Measurements from ENCODE around the gene BBX.
"Not testable (repeated sequence)": the region's sequence is repeated elsewhere in the genome, so short reads cannot be mapped to it uniquely, and the experiment has no call there.

Gene BBX

DNA sequence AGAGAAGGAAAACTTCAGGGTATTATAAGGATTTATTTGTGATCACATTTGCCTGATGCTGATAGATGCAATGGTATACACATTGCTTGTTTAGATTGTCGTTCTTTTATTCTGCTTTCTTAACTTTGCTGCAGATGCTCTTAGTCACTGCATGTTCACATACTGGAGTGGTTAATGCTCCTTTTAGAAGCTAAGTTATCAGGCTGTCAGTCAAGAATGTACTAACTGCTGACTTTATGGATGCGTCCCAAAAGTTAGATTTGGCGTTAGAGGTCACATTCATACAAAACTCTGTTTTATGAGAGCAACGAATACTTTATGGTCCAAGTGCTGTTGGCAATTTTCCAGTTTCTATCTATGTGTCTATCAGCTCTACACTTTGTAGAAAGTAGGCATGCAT lies 160.7 kb downstream of the BBX start:
- DNase-seq (ENCODE audit: low read depth in 3 of 3): no peak

DNA sequence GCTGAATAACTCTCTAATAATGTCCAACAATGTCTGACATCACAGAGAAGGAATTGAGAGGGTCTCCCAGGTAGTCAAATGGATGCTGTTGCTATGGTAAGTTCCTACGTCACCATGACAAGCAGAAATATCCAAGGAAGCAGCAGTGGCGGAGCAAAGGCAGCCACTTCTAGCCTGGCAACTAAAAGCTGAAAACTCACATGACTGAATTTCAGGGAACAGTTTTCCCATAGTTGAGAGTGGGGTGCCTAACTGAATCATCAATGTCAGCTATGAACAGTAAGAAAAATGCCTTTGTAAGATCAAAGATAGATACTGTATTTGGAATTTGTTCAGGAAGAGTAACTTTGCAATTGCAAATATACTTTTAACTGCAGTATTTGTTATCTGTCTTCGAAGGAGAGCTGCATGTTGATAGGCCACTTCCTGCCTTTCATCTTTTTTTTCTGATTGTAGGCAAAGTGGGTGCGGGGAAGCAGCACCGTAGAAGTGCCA lies 161.7 kb downstream of the BBX start:
- no peak for DNase-seq (ENCODE audit: low read depth in 3 of 3)

DNA sequence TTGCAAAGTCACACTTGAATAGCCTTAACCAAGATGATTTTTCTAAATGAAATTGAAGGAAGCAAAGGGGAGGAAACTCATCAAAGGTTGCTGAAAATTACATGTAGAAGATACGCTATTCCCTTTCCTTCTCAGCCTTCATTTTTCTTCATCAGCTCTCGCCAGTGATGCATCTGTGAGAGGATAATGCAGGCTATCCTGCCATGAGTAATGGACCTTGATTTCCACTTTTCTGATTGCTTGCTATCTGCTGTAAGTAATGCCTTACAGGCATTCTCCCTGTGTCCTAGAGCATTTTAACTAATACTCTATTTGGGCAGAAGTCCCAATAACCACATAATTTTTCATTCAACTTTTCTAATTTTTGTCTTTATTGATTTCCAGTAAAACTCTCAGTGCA lies 162.6 kb downstream of the BBX start:
- DNase-seq (ENCODE audit: low read depth in 3 of 3): no peak

DNA sequence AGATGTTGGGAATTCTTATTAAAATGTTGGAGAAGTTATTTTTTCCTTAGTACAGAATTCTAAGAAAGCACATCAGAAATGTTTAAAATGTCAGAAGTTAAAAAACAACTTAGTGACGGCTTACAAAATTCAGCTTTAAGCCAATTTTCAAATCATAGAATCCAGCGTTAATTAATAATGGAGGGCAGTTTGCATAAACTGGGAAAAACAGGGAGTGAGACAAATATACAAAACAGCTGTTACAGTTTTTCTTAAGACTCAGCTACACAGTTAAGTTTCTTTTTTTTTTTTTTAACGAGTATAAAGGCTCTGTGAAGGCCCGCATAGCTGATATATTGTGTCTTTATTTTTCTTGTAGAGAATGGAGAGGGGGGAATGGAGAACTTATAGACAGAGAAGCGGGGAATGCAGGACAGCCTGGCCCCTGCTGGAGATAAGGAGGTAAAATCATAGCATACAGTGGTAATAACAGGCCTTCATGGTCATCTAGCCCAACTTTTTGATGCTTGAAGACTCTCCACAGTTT lies 164.4 kb downstream of the BBX start:
- DNase-seq (ENCODE audit: low read depth in 3 of 3): no peak

DNA sequence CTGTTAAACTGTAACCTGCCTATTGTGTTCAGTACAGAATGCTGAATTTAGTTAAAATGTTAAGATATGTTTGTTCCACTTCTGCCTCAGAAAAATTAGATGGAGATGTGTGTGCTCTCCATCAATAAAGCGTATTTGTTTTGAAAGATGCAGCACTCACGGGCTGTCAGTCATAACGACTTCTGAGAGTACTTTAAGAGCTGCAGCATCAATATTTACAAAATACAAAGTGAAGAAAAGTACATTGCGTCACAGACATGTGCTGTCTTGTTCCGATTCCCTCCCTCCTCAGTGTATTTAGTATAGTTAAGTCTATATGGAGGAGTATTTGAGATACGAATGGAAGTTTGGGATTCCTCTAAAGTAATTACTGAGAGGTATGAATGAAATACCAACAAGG lies 166.6 kb downstream of the BBX start:
- no peak for DNase-seq (ENCODE audit: low read depth in 3 of 3)

DNA sequence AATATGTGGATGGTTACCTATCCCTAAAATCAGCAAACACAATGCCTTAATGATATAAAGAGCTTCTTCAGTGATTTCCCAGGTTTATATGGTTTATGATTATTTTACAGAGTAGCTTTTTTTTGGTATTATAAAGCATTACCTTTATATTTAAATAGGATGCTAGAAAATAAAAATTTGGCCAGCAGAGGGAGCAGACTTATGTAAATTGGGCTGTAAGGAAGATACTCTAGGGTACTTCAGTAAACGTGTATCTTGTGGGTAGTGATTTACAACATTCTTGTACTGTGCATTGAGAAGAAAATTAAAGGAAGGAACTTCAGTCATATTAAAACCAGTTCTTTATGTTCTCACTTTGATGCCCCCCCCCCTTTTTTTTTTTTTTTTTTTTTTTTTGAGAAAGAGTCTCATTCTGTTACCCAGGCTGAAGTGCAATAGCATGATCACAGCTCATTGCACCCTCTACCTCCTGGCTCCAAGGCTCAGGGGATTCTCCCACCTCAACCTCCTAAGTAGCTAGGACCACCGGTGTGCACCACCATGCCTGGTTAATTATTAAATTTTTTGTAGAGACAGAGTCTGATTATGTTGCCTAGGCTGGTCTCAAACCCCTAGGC lies 167.9 kb downstream of the BBX start:
- no peak for DNase-seq (ENCODE audit: low read depth in 3 of 3)

DNA sequence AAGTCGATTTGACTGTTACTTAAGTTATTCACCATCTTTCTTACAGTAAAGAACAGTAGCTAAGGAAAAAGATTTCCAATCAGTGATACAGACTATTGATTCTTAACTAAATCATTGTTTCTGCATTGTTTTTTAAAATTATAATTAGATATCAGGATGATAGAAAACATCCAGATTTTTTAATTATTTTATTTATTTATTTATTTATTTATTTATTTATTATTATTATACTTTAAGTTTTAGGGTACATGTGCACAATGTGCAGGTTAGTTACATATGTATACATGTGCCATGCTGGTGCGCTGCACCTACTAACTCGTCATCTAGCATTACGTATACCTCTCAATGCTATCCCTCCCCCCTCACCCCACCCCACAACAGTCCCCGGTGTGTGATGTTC lies 169.2 kb downstream of the BBX start:
- DNase-seq (ENCODE audit: low read depth in 3 of 3): not testable (repeated sequence)

DNA sequence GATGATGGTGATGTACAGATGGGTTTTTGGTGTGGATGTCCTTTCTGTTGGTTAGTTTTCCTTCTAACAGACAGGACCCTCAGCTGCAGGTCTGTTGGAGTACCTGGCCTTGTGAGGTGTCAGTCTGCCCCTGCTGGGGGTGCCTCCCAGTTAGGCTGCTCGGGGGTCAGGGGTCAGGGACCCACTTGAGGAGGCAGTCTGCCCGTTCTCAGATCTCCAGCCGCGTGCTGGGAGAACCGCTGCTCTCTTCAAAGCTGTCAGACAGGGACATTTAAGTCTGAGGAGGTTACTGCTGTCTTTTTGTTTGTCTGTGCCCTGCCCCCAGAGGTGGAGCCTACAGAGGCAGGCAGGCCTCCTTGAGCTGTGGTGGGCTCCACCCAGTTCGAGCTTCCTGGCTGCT lies 174.6 kb downstream of the BBX start:
- DNase-seq (ENCODE audit: low read depth in 3 of 3): not testable (repeated sequence)

DNA sequence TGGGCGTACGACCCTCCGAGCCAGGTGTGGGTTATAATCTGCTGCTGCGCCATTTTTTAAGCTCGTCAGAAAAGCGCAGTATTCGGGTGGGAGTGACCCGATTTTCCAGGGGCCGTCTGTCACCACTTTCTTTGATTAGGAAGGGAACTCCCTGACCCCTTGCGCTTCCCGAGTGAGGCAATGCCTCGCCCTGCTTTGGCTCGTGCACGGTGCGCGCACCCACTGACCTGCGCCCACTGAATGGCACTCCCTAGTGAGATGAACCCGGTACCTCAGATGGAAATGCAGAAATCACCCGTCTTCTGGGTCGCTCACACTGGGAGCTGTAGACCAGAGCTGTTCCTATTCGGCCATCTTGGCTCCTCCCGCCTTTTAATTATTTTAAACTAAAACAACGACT lies 175.1 kb downstream of the BBX start:
- not testable (repeated sequence) for DNase-seq (ENCODE audit: low read depth in 3 of 3)

DNA sequence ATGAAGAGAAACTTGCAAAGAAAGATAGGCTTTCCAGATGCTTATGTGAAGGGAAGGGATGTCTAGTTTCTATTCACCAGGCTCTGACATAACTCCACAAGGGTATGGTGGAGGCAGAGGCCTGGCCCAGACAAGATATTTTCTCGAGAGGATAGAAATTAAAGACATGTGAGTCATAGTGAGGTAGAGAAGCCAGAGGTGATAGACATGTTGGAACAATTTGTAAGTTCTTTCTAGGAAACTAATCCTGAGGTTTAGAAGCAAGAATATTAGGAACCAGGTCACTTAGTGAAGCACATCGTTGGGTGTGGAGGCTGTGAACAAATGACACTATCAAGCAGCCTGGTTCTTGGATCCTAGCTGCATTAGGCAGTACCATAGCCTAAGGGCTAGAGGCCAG lies 176.9 kb downstream of the BBX start:
- no peak for DNase-seq (ENCODE audit: low read depth in 3 of 3)

DNA sequence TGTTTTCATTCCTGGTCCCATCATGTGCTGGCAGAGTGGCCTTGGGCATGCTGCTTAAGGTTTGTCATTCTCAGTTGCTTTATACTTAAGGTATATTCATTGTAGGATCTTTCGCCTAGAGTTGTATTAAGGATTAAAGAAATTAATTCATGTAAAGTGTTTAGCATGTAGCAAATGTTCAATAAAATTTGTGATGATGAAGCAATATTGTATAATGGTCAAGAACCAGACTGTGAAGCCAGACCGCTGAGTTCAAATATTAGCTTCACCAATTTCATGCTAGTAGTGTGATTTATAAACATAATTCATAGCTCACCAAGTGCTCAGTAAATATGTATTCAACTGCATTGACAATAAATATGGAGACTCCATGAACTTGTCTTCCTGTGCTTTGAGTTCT lies 178.5 kb downstream of the BBX start:
- DNase-seq (ENCODE audit: low read depth in 3 of 3): no peak

DNA sequence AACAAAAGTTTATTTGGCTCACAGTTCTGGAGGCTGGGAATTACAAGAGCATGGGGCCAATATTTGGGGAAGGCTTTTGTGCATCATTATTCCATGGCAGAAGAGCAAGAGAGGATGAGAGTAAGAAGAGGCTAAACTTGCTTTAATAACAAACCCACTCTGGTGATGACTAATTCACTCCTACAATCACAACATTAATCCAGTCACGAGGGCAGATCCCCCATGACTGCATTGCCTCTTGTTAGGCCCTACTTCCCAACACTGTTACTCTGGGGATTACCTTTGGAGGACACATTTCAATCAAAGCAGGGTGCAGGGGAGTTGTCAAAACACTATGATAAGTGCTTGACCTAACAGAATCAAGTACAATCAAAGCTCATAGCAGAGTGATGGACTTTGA lies 181.7 kb downstream of the BBX start:
- no peak for DNase-seq (ENCODE audit: low read depth in 3 of 3)

DNA sequence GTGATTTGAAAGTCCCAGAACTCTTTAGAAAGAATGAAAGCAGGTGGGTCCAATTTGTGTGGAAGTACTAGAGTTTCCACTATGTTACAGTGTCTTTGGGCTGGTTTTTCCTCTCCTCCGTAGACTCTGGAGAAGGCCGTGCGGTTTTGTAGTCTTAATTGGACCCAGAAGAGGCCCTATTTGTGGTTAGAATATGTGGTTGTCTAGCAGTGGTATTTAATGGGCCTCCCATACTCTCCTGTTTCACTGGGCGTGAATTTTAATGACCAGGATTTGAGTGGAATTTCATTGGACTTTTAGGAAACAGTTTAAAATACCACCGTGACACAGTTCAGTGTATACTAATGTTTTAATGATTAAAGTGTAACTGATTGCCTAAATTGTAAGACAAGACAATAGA lies 182.3 kb downstream of the BBX start:
- DNase-seq (ENCODE audit: low read depth in 3 of 3): no peak

DNA sequence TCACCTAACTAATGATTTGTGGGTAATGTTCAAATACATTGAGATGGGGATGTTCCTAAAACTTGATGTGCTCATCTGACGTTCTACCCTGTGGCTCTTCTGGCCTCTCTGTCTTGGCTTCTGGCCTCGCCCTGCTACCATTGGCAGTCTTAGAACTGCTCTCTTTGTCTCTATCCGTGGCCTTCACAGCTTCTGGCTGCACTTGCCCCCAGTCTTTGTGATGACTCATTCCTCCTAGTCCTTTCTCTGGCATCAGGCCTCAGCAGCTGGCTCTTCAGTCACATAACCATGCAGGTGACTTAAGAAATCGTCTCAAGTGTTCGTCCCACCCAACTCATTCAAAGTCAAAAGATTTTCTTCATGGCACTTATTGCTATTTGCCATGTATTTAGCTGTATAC lies 188.1 kb downstream of the BBX start:
- DNase-seq (ENCODE audit: low read depth in 3 of 3): no peak

DNA sequence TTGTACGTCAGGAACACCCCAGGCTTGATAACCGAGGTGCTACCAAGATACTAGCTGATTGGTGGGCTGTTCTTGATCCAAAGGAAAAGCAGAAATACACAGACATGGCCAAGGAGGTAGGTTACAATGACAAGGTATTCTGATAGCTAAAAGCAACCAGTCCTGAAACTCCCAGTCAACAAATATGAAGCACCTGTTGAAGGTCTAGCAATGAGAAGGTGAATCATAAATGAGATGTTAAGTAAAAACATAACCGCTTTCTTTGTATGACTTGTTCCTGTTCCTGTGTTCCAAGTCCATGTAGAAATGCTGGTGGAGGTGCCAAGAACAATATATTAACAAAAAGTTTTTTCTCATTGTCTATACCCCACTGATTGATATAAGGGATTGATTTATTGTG lies 194.0 kb downstream of the BBX start:
- no peak for DNase-seq (ENCODE audit: low read depth in 3 of 3)

DNA sequence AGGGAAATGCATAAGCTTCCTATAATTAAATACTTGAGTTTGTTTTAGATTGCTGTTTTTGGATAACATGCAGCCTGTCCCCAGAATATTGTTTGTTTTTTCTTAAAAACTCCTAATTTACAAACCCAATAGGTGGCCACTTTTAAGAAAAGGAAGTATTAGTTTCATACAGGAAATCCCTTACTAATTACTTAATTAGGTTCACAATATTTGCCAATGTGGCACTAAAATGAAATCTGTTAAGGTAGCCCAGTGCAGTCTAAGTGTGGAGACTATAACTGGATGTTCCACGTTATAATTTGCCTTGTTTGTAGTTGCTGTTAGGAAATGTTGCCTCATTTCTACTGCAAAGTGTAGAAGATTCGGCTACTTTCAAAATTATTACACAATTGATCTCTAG lies 195.8 kb downstream of the BBX start:
- no peak for DNase-seq (ENCODE audit: low read depth in 3 of 3)

DNA sequence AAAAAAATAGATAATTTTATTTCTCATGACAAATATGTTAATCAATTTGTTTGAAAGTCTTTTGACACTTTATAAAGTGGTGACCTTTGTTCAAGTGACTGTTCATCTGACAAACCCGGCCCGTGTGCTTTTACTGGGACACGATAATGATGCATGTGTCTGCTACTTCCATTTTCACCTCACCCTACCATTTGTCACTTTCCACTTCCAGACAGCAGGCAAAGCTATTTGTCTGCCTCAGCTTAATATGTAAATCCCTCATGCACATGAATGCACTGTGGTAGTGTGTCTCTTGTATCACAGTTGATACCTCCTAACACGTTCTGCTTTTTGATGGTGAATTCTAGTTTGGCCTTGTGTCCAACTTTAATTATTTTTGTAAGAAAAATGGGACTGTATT lies 204.3 kb downstream of the BBX start:
- no peak for DNase-seq (ENCODE audit: low read depth in 3 of 3)

DNA sequence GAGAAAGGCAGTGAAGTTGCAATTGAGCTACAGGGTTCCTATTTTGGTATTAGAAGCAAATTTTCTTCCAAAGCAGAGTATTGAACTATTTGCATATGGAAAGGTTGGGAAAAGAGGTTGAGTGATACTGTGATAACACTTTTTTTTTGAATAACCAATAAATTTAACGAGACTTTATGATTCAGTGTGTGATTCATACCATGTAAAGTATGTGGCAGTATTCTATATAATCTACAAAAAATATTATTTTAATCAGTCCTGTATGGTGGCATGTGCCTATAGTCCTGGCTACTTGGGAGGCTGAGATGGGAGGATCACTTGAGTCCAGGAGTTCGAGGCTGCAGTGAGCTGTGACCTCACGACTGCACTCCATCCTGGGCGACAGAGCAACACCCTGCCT lies 206.9 kb downstream of the BBX start:
- no peak for DNase-seq (ENCODE audit: low read depth in 3 of 3)

DNA sequence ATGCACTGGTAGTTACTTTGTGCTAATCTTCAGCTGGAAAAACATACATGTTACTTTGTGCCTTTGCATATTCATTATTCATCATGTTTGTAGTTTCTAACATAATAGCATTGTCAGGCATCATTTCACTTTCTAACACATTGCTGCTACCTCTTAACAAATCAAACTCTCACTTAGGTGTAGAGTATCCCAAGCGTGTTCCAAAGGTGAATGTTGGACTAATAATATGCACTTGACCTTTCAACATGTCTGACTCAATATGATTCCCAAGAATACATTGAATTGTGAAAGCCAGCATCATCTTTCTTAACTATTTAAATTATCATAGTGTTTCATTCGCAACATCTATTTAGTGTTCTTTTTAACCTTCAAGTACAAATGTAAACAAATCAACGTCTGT lies 211.6 kb downstream of the BBX start:
- no peak for DNase-seq (ENCODE audit: low read depth in 3 of 3)

DNA sequence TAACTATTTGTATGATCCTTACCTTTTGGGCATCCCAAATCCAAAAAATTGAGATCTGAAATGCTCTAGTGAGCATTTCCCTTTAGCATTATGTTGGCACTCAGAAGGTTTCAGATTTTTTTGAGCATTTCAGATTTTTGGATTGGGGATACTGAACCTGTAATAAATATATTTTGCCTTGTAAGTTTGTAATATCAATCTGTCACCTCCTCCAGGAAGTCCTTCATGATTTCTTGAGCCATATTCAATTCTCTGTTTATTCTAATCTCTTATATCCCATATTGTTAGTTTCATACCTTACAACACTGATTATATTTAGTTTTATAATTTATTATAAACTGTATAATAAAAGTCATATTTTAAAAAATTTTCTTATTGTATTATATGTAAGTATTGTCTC lies 215.2 kb downstream of the BBX start:
- no peak for DNase-seq (ENCODE audit: low read depth in 3 of 3)

DNA sequence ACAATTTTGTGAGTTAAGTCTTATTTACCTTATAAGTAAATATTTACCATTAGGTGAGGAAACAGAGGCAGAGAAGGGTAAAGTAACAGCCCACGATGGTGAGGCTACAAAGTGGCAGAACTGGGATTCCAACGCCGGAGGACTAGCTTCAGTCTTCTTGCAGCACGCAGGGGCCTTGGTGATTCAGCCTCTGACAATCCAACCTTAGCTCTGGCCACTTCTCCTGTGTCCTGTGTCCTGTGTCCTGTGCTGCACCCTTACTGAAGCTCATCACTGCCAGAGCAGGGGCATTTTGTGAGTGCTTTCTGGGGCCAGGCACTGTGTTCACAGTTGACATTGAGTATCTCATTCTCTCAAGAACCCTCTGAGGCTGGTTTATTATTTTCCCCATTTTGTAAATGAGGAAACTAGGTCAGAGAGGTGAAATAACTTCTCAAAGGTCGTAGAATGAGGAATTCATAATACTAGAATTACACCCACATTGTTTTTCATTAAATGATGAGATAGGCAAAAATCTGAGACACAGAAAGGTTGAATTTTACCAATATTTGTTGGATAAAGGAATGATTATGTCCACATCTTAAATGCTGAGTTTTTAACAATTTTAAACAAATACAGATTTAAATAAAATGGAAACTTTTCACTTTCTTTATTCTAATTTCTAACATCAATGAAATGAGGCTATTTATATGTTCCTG lies 215.9 kb downstream of the BBX start:
- no peak for DNase-seq (ENCODE audit: low read depth in 3 of 3)

DNA sequence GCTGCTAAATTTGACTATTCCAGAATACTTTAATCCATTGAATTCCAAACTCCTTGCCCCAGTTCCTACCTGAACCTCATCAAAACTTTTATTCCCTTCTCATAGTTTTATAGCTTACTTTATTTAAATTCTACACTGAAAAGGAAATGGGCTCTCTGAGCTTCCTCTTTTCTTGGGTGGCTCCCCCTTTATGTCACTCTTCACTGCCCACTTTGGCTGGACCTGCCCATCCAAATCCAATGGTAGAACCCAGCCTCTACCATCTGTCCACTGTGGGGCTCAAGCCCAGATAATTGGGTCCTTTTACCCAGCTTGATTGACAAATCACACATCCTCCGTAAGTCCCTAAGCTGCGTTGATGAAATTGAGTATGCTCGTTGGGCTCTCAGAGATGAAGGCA lies 216.5 kb downstream of the BBX start:
- DNase-seq (ENCODE audit: low read depth in 3 of 3): no peak

All from stimulated activated CD4-positive, alpha-beta T cell treated with anti-CD3 and anti-CD28 coated beads, TNF-alpha, amount 100 ng/mL, for 48 hours (primary cell).